Measurements from ENCODE around the gene RBL2. TPM values are rescaled to one million over a fixed set of nuclear protein-coding genes. Genes with fewer than 3 reads are reported as not detected.
A peak's percentile ranks its signal among the peaks of the same experiment; 100 is the strongest.

RBL2 gene
- total and polyA plus RNA-seq, 10 donors: 29.1 to 214 (median 138) TPM

GRCh38 chr16:53509906-53510703 is 75.8 kb downstream of the RBL2 start:
- TF ChIP-seq POLR2AphosphoS5 (IDR thresholded peaks at IDR 0.05) (peak in 1 of 3 donors; percentile 41), CTCF (IDR thresholded peaks at IDR 0.05 in 8 of 11, conservative IDR thresholded peaks at IDR 0.05 in 3 of 11) (peak; percentile 82 to 96 (median 91)), POLR2A (IDR thresholded peaks at IDR 0.05) (no peak)
- peak overlapping the region in 6 of 8 donors; percentile 20 to 68 (median 46) for H3K27ac ChIP-seq
- DNase-seq: peak; percentile 89
- peak overlapping the region in 3 of 8 donors; percentile 15 to 48 (median 16) for H3K4me3 ChIP-seq
- 42 to 46% (median 45%) methylated on average over 29 of the region's 29 CpGs for WGBS, 5 donors
- peaks cover 0 to 10% (median 6%) of the 10 kb centered on the region in 8 donors for H3K9me3 ChIP-seq
- H3K36me3 ChIP-seq: no peaks in the 10 kb centered on the region
- no peaks in the 10 kb centered on the region for H3K27me3 ChIP-seq (replicated peaks in 1 of 7)
- peaks cover 0 to 28% (median 12%) of the 10 kb centered on the region in 6 donors for H3K4me1 ChIP-seq
- intact Hi-C loops (cut with DNase I; ENCODE audit: low total_unique reads): loop anchor here (10.0 kb wide), 1 partner anchor 75 kb away; the partner anchor contains the start of gene RBL2

DNA sequence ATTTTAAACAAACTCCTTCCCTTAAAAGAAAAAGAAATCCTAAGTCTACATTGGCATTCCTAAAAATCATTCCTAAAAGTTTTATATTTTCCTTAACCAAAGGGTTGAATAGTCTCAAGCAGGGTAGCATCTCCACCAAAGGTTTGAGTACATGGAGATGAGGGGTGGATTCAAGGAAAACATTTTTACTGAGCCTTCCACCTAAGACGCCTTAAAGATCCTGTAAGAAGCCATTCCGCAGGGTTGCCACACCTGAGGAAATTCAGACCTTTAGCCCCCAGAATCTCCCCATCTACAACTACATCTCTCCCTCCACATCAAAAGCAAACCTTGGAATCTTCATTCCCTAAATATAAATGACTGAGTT is 76.4 kb downstream of the RBL2 start:
- intact Hi-C loops (cut with DNase I; ENCODE audit: low total_unique reads): no loop called here
- TF ChIP-seq POLR2AphosphoS5 (IDR thresholded peaks at IDR 0.05): no peak
- TF ChIP-seq CTCF (IDR thresholded peaks at IDR 0.05 in 8 of 11, conservative IDR thresholded peaks at IDR 0.05 in 3 of 11): peak in 5 of 11 experiments; percentile 9 to 56 (median 42)
- no peaks in the 10 kb centered on the region for H3K27me3 ChIP-seq (replicated peaks in 1 of 7)
- no peaks in the 10 kb centered on the region for H3K36me3 ChIP-seq
- 47 to 60% (median 55%) methylated on average over 2 of the region's 2 CpGs for WGBS, 5 donors
- peak overlapping the region in 3 of 8 donors; percentile 44 to 68 (median 48) for H3K27ac ChIP-seq
- DNase-seq: no peak
- H3K4me3 ChIP-seq: peak overlapping the region in 2 of 8 donors; percentile 15 to 48
- peaks cover 0 to 31% (median 13%) of the 10 kb centered on the region in 6 donors for H3K4me1 ChIP-seq
- H3K9me3 ChIP-seq: peaks cover 0 to 11% (median 6%) of the 10 kb centered on the region in 8 donors

DNA sequence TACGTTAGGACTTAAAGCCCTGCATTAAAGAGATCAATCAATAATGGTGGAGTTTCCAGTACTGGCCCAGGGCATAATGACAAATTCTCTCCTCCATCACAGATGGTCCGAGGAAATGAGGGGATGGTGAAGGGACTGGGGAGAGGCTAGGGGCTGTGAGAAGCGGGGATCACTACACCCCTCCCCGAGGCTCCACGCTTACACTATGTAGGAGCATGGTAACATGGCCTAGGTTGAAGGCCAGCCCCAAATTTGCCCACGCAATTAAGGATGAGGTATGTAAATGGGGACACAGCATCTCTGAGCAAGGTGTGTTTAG is 76.8 kb downstream of the RBL2 start:
- DNase-seq: peak; percentile 66
- TF ChIP-seq CTCF (IDR thresholded peaks at IDR 0.05 in 8 of 11, conservative IDR thresholded peaks at IDR 0.05 in 3 of 11) (no peak), POLR2A (IDR thresholded peaks at IDR 0.05) (no peak), POLR2AphosphoS5 (IDR thresholded peaks at IDR 0.05) (no peak)
- WGBS, 5 donors: 83 to 90% (median 87%) methylated on average over 6 of the region's 6 CpGs
- H3K36me3 ChIP-seq: no peaks in the 10 kb centered on the region
- no peak overlapping the region for H3K4me3 ChIP-seq
- H3K27ac ChIP-seq: no peak overlapping the region
- intact Hi-C loops (cut with DNase I; ENCODE audit: low total_unique reads): no loop called here
- H3K27me3 ChIP-seq (replicated peaks in 1 of 7): no peaks in the 10 kb centered on the region
- H3K9me3 ChIP-seq: peaks cover 0 to 11% (median 6%) of the 10 kb centered on the region in 8 donors
- peaks cover 2 to 34% (median 17%) of the 10 kb centered on the region in 6 donors for H3K4me1 ChIP-seq
